Measurements from ENCODE around the gene IL4R. TPM values are rescaled to one million over a fixed set of nuclear protein-coding genes. Genes with fewer than 3 reads are reported as not detected.
A peak's percentile ranks its signal among the peaks of the same experiment; 100 is the strongest.

Gene IL4R
- total and polyA plus RNA-seq, 2 of the 13 experiments (the other 11 are each of a cell fraction or from before 2014, with no cell fraction given), result 15.9 to 49.6 TPM

DNA sequence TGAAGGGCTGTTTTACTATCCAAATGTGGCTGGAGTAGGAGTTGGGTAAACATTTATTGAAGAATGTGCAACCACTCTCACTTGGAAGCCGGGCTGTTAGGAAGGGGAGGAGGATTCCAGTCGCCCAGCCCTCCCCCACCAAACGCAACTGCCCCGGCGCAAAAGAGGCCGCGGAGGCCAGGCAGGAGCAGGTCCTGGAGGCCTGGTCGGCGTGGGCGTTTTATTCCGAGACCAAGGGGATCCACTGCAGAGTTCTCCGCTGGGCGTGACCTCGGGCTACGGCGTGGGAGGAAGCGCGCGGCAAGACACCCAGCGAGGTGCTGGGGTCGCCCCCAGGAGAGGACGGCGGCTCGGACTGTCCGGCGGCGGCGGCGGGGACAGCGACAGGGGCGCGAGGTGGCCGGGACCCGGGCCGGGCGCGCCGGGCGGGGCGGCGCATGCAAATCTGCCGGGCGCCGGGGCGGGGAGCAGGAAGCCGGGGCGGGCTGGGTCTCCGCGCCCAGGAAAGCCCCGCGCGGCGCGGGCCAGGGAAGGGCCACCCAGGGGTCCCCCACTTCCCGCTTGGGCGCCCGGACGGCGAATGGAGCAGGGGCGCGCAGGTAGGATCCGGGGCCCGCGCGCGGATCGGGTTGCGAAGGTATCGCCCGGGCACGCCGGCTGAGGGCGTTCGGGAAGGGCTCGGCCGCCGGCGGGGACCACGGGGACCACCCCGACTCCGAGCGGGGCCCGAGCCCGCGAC is at the start of gene IL4R (continued):
- TF ChIP-seq ATF6 (CRISPR knock-in tag; conservative IDR thresholded peaks at IDR 0.05), result no peak
- no peak for TF ChIP-seq TRIM22 (IDR thresholded peaks at IDR 0.05)
- TF ChIP-seq JDP2 (CRISPR knock-in tag; IDR thresholded peaks at IDR 0.05; ENCODE audit: borderline replicate concordance), result no peak
- TF ChIP-seq, protein P1, sequence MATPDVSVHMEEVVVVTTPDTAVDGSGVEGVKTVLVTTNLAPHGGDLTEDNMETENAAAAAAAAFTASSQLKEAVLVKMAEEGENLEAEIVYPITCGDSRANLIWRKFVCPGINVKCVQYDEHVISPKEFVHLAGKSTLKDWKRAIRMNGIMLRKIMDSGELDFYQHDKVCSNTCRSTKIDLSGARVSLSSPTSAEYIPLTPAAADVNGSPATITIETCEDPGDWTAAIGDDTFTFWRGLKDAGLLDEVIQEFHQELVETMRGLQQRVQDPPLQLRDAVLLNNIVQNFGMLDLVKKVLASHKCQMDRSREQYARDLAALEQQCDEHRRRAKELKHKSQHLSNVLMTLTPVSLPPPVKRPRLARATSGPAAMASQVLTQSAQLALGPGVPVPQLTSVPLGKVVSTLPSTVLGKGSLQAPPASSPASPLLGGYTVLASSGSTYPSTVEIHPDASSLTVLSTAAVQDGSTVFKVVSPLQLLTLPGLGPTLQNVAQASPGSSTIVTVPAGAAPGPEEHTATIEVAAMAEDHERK (CRISPR knock-in tag; IDR thresholded peaks at IDR 0.05; ENCODE audit: low read depth), result 0 out of 2 replicates have a peak, but pooled peaks have one; percentile 42
- TF ChIP-seq HMG20A (CRISPR knock-in tag; IDR thresholded peaks at IDR 0.05; ENCODE audit: borderline replicate concordance), result 0 out of 2 replicates have a peak, but pooled peaks have one; percentile 41
- TF ChIP-seq, protein P2, sequence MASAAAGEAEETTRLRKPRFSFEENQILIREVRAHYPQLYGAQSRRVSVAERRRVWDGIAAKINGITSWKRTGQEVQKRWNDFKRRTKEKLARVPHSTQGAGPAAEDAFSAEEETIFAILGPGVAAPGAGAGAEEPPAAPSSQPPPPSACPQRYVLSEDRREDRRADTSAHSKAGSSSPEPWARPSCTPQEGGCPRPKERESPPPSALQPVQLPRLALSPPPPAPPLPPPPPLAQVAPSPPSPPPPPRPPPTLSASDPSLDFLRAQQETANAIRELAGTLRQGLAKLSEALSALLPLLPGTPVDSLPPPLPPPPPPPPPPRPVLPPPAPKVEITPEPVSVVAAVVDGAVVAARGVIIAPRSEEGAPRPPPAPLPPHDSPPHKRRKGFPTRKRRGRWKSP (CRISPR knock-in tag; IDR thresholded peaks at IDR 0.05), result peak; percentile 97
- TF ChIP-seq RFX5 (IDR thresholded peaks at IDR 0.05; ENCODE audit: low read depth, low read length), result no peak
- no peak for TF ChIP-seq SYNCRIP (IDR thresholded peaks at IDR 0.05; ENCODE audit: insufficient read depth, low read depth, low read length)
- no peak for TF ChIP-seq ATM (IDR thresholded peaks at IDR 0.05; ENCODE audit: borderline replicate concordance)
- TF ChIP-seq POLR2AphosphoS2 (IDR thresholded peaks at IDR 0.05; ENCODE audit: low read depth, low read length), result no peak
- TF ChIP-seq ZFP1 (CRISPR knock-in tag; IDR thresholded peaks at IDR 0.05), result peak; percentile 43; the same call in 1 of the 2 replicates
- peak; percentile 78 for TF ChIP-seq TBX2 (CRISPR knock-in tag; IDR thresholded peaks at IDR 0.05; ENCODE audit: borderline replicate concordance)
- TF ChIP-seq ZBTB7A (CRISPR knock-in tag; IDR thresholded peaks at IDR 0.05), result peak; percentile 27; the same call in 1 of the 2 replicates
- peak; percentile 76; the same call in 1 of the 2 replicates for TF ChIP-seq MEF2D (CRISPR knock-in tag; IDR thresholded peaks at IDR 0.05)
- no peak for TF ChIP-seq RELA (CRISPR knock-in tag; IDR thresholded peaks at IDR 0.05)
- no peak for TF ChIP-seq DPF2 (CRISPR knock-in tag; IDR thresholded peaks at IDR 0.05; ENCODE audit: borderline replicate concordance, low read depth)
- no peak for TF ChIP-seq NFIC (IDR thresholded peaks at IDR 0.05; ENCODE audit: low read length)
- no peak for TF ChIP-seq ZNF562 (CRISPR knock-in tag; IDR thresholded peaks at IDR 0.05; ENCODE audit: borderline replicate concordance)
- no peak for TF ChIP-seq ZNF513 (CRISPR knock-in tag; conservative IDR thresholded peaks at IDR 0.05)
- TF ChIP-seq MTF1 (CRISPR knock-in tag; IDR thresholded peaks at IDR 0.05), result no peak
- peak; percentile 56; the same call in 1 of the 2 replicates for TF ChIP-seq KDM5A (IDR thresholded peaks at IDR 0.05; ENCODE audit: borderline replicate concordance, low read length)
- TF ChIP-seq, protein P3, sequence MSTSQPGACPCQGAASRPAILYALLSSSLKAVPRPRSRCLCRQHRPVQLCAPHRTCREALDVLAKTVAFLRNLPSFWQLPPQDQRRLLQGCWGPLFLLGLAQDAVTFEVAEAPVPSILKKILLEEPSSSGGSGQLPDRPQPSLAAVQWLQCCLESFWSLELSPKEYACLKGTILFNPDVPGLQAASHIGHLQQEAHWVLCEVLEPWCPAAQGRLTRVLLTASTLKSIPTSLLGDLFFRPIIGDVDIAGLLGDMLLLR (CRISPR knock-in tag; IDR thresholded peaks at IDR 0.05), result peak; percentile 6

All from HepG2 (cell line).